A549 (cell line): Measurements from ENCODE around the gene GPSM1. TPM values are rescaled to one million over a fixed set of nuclear protein-coding genes. Genes with fewer than 3 reads are reported as not detected.

Experiments used
- ATAC-seq, 2 experiments: fragments of 200-7000 bp in 1 of 2; fragments of >200 bp in 1 of 2; cut with Nextera tagmentation in 1 of 2; cut with Tn5 transposase in 1 of 2; 3 replicates each; pipeline versions ENCODE4 v1.8.0 to v1.9.1; 2018 to 2020; ENCODE audit warnings: mild to moderate bottlenecking in 1 of 2, moderate library complexity in 1 of 2
- CTCF ChIA-PET: fragments of 300-600 bp; sonication (Branson Sonifier 250); formaldehyde crosslinking; extraction: SDS; loops from one replicate; lab custom pipeline; 2021; ENCODE audit warnings: antibody characterized with exemption, inconsistent platforms; lab: Yijun Ruan, JAX
- POLR2A ChIA-PET: fragments of 350-600 bp; formaldehyde crosslinking; extraction: SDS; loops from one replicate; lab custom pipeline; 2021; ENCODE audit warnings: antibody characterized with exemption, inconsistent platforms; lab: Yijun Ruan, JAX
- DNase-seq, 2 experiments: peaks; one replicate each; pipeline versions ENCODE4 v3.0.0 to v3.0.0-alpha.2; 2011 to 2016; ENCODE audit warnings: low read depth in 1 of 2, low spot score in 1 of 2
- FAIRE-seq: peaks from 2 replicates; lab custom pipeline; 2011; peaks lifted over from hg19 to GRCh38; lab: Jason Lieb, UNC
- H3K27ac ChIP-seq, 2 experiments: fragments of >200 bp; sonication (Bioruptor Twin); formaldehyde crosslinking; 3 replicates each; pipeline ENCODE4 v1.5.1; 2016 to 2017
- H3K4me1 ChIP-seq: fragments of >200 bp; sonication (Bioruptor Twin); formaldehyde crosslinking; 3 replicates; pipeline ENCODE4 v1.6.1; 2016
- H3K4me2 ChIP-seq: fragments of >200 bp; sonication (Bioruptor Twin); formaldehyde crosslinking; 3 replicates; pipeline ENCODE4 v1.6.1; 2016
- H3K4me3 ChIP-seq: fragments of >200 bp; sonication (Bioruptor Twin); formaldehyde crosslinking; 3 replicates; pipeline ENCODE4 v1.5.1; 2016
- H3K9me3 ChIP-seq: fragments of >200 bp; sonication (Bioruptor Twin); formaldehyde crosslinking; 3 replicates; pipeline ENCODE4 v1.6.1; 2016
- ATOH8 ChIP-seq: fragments of 250-450 bp; sonication (Bioruptor Pico); IDR thresholded peaks from 2 replicates; pipeline ENCODE4 v1.5.0; 2020; ENCODE audit warnings: low read depth, mild to moderate bottlenecking, moderate library complexity
- BCL3 ChIP-seq: fragments of >200 bp; sonication (Bioruptor Twin); formaldehyde crosslinking; IDR thresholded peaks from 3 replicates; pipeline ENCODE4 v1.6.1; 2016
- CEBPB ChIP-seq, 2 experiments: fragments of >200 bp in 1 of 2; sonication (Bioruptor Twin) in 1 of 2; formaldehyde crosslinking in 1 of 2; IDR thresholded peaks; 2 replicates each; pipeline ENCODE4 v1.6.1; 2012 to 2016
- CHD2 ChIP-seq: fragments of 150-350 bp; IDR thresholded peaks from 2 replicates; pipeline ENCODE4 v1.6.1; 2014; ENCODE audit warnings: low read length; ENCODE audit not compliant: partially characterized antibody
- CTCF ChIP-seq: fragments of >200 bp; sonication (Bioruptor Twin); formaldehyde crosslinking; IDR thresholded peaks from 3 replicates; pipeline ENCODE4 v1.5.1; 2016
- EHMT2 ChIP-seq: fragments of 200-600 bp; sonication (generic); IDR thresholded peaks from 2 replicates; pipeline ENCODE4 v1.6.1; 2016; ENCODE audit warnings: antibody characterized with exemption, low read depth, mild to moderate bottlenecking, moderate library complexity
- EP300 ChIP-seq, 2 experiments: fragments of >200 bp; sonication (Bioruptor Twin); formaldehyde crosslinking; IDR thresholded peaks; 2 replicates in 1 of 2; 3 replicates in 1 of 2; pipeline ENCODE4 v1.6.1; 2016 to 2017
- HEYL ChIP-seq: fragments of 250-450 bp; sonication (Bioruptor Pico); IDR thresholded peaks from 2 replicates; pipeline ENCODE4 v1.8.0; 2021; ENCODE audit warnings: mild to moderate bottlenecking, moderate library complexity
- HMGXB4 ChIP-seq: fragments of 250-450 bp; sonication (Bioruptor Pico); IDR thresholded peaks from 2 replicates; pipeline ENCODE4 v1.5.0; 2021; ENCODE audit warnings: mild to moderate bottlenecking, moderate library complexity, borderline replicate concordance
- HOXA7 ChIP-seq: fragments of 250-450 bp; sonication (Bioruptor Pico); IDR thresholded peaks from 2 replicates; pipeline ENCODE4 v1.5.0; 2020; ENCODE audit warnings: mild to moderate bottlenecking, moderate library complexity
- JUNB ChIP-seq: fragments of >200 bp; sonication (Bioruptor Twin); formaldehyde crosslinking; IDR thresholded peaks from 2 replicates; pipeline ENCODE4 v1.6.1; 2016
- KDM1A ChIP-seq: fragments of 200-600 bp; sonication (generic); IDR thresholded peaks from 2 replicates; pipeline ENCODE4 v1.6.1; 2016; ENCODE audit warnings: low read depth, mild to moderate bottlenecking
- KDM5A ChIP-seq: fragments of 200-600 bp; sonication (generic); IDR thresholded peaks from 2 replicates; pipeline ENCODE4 v1.6.1; 2016; ENCODE audit warnings: antibody characterized with exemption, mild to moderate bottlenecking
- NFE2L2 ChIP-seq: fragments of 150-350 bp; conservative IDR thresholded peaks from 2 replicates; pipeline ENCODE4 v1.6.1; 2014; ENCODE audit warnings: low read length
- NPAS2 ChIP-seq: fragments of 250-450 bp; sonication (Bioruptor Pico); IDR thresholded peaks from 2 replicates; pipeline ENCODE4 v1.8.0; 2022; ENCODE audit warnings: mild to moderate bottlenecking, moderate library complexity, borderline replicate concordance
- PBX3 ChIP-seq: IDR thresholded peaks from 2 replicates; pipeline ENCODE4 v1.6.1; 2012
- POLR2AphosphoS2 ChIP-seq: conservative IDR thresholded peaks from 2 replicates; pipeline ENCODE4 v1.6.1; 2012; ENCODE audit warnings: low read length, improper control_type of control experiment, inconsistent platforms
- REST ChIP-seq: fragments of 200-600 bp; sonication (generic); IDR thresholded peaks from 2 replicates; pipeline ENCODE4 v1.6.1; 2016; ENCODE audit warnings: antibody characterized with exemption, mild to moderate bottlenecking, moderate library complexity
- RNF2 ChIP-seq: fragments of 200-600 bp; sonication (generic); IDR thresholded peaks from 2 replicates; pipeline ENCODE4 v1.6.1; 2016; ENCODE audit warnings: low read depth, mild to moderate bottlenecking, antibody characterized with exemption, moderate library complexity, borderline replicate concordance
- TP53 ChIP-seq: fragments of 250-450 bp; sonication (Bioruptor Pico); IDR thresholded peaks from 2 replicates; pipeline ENCODE4 v1.5.0; 2021; ENCODE audit warnings: mild to moderate bottlenecking, moderate library complexity
- ZNF302 ChIP-seq: fragments of 250-450 bp; sonication (Bioruptor Pico); IDR thresholded peaks from 2 replicates; pipeline ENCODE4 v1.9.0; 2021; ENCODE audit warnings: inconsistent platforms, mild to moderate bottlenecking, moderate library complexity
- ZSCAN20 ChIP-seq: fragments of 250-450 bp; sonication (Bioruptor Pico); IDR thresholded peaks from 2 replicates; pipeline ENCODE4 v1.8.0; 2022; ENCODE audit warnings: mild to moderate bottlenecking, moderate library complexity
- WGBS: methylation state at CpG from one replicate; pipeline ENCODE4 v1.1.6; 2017; ENCODE audit errors: missing lambda C conversion rate; 5-methylcytosine and 5-hydroxymethylcytosine counted together
- polyA plus RNA-seq, 4 experiments: library from polyadenylated mRNA; depleted of rRNA in 3 of 4; stranded (reverse); fragments of >200 nt; fragmentation: RNase III in 1 of 4; extraction: RNeasy Plus Mini Kit Qiagen cat#74134 plus additional on column Dnase treatment in 1 of 4; gene quantifications; 2 replicates in 3 of 4; 3 replicates in 1 of 4; pipeline ENCODE4 v1.2.3, GENCODE V29; 2011 to 2017

GPSM1 gene
- polyA plus RNA-seq, 2 of the 4 experiments (the other 2 are of a cell fraction), result 2.1 to 8.8 TPM

GRCh38 chr9:136286987-136287379, 40.4 kb upstream of the GPSM1 start:
- Histone ChIP-seq H3K4me3 (no peak overlapping the region), H3K9me3 (no peaks in the 10 kb centered on the region), H3K4me2 (no peak overlapping the region), H3K4me1 (0 out of 3 replicates have a peak, but pooled peaks cover 2% of the 10 kb centered on the region), H3K27ac (no peak overlapping the region)
- CTCF ChIA-PET, result interaction anchor here (0.7 to 7.2 kb wide), 7 partner anchors 9 to 320 kb away, joined by 3 to 64 read pairs (median 3); no protein-coding TSS in a partner anchor
- no peak for FAIRE-seq
- ATAC-seq, result no peak
- DNase-seq, result no peak
- 67% methylated on average over 13 of the region's 13 CpGs for WGBS
- TF ChIP-seq HOXA7 (no peak), PBX3 (no peak), CHD2 (no peak), ZSCAN20 (CRISPR knock-in tag) (no peak), KDM5A (no peak)
- POLR2A ChIA-PET, result no interaction called here

GRCh38 chr9:136287960-136288753, 39.2 kb upstream of the GPSM1 start:
- no peak for FAIRE-seq
- H3K4me3 ChIP-seq, result no peak overlapping the region
- CTCF ChIA-PET, result interaction anchor here (0.7 to 1.1 kb wide), 3 partner anchors 10 to 75 kb away, joined by 3 to 4 read pairs (median 4); partner anchors contain the start of gene DNLZ
- 0 out of 3 replicates have a peak, but pooled peaks cover 2% of the 10 kb centered on the region for H3K4me1 ChIP-seq
- DNase-seq, result no peak
- no peak for TF ChIP-seq HMGXB4
- TF ChIP-seq POLR2AphosphoS2, result no peak
- TF ChIP-seq RNF2, result no peak
- TF ChIP-seq NPAS2, result no peak
- no peak for TF ChIP-seq KDM1A
- no peak for TF ChIP-seq CTCF
- TF ChIP-seq BCL3, result no peak
- no peak for TF ChIP-seq CEBPB (IDR thresholded peaks at IDR 0.05)
- TF ChIP-seq HEYL, result no peak
- TF ChIP-seq EHMT2, result no peak
- TF ChIP-seq TP53, result no peak
- TF ChIP-seq EP300 (IDR thresholded peaks at IDR 0.05), result no peak
- TF ChIP-seq ZNF302 (CRISPR knock-in tag), result no peak
- TF ChIP-seq KDM5A, result no peak
- TF ChIP-seq NFE2L2, result no peak
- no peak for TF ChIP-seq ATOH8 (CRISPR knock-in tag)
- TF ChIP-seq JUNB, result no peak
- TF ChIP-seq REST, result no peak
- H3K4me2 ChIP-seq, result no peak overlapping the region
- no peaks in the 10 kb centered on the region for H3K9me3 ChIP-seq
- WGBS, result 63% methylated on average over 18 of the region's 21 CpGs
- H3K27ac ChIP-seq, result no peak overlapping the region
- ATAC-seq, result no peak
- POLR2A ChIA-PET, result interaction anchor here (1.0 kb wide), 1 partner anchor 21 kb away, joined by 4 read pairs; no protein-coding TSS in a partner anchor
